Choroid plexus epithelial cell (primary cell): Measurements from ENCODE around the gene ZBTB7C.

Experiments
- DNase-seq: peaks from one replicate; pipeline ENCODE4 v3.0.0-alpha.2; 2010; ENCODE audit warnings: low read depth
- H3K4me3 ChIP-seq: 2 replicates; pipeline ENCODE4 v1.5.1; 2011; ENCODE audit warnings: low read depth, mild to moderate bottlenecking, control low read depth, low read length, moderate library complexity
- TF ChIP-seq, protein P1 (sequence below): conservative IDR thresholded peaks from 2 replicates; pipeline ENCODE4 v1.5.1; 2011; ENCODE audit warnings: low read depth, mild to moderate bottlenecking, control low read depth, inconsistent platforms, low read length, moderate library complexity

The ZBTB7C gene

GRCh38 chr18:48186131-48186766 is 222.9 kb downstream of the ZBTB7C start:
- DNase-seq = no peak
- no peak overlapping the region for H3K4me3 ChIP-seq
- TF ChIP-seq, protein P1, sequence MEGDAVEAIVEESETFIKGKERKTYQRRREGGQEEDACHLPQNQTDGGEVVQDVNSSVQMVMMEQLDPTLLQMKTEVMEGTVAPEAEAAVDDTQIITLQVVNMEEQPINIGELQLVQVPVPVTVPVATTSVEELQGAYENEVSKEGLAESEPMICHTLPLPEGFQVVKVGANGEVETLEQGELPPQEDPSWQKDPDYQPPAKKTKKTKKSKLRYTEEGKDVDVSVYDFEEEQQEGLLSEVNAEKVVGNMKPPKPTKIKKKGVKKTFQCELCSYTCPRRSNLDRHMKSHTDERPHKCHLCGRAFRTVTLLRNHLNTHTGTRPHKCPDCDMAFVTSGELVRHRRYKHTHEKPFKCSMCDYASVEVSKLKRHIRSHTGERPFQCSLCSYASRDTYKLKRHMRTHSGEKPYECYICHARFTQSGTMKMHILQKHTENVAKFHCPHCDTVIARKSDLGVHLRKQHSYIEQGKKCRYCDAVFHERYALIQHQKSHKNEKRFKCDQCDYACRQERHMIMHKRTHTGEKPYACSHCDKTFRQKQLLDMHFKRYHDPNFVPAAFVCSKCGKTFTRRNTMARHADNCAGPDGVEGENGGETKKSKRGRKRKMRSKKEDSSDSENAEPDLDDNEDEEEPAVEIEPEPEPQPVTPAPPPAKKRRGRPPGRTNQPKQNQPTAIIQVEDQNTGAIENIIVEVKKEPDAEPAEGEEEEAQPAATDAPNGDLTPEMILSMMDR = no peak

DNA sequence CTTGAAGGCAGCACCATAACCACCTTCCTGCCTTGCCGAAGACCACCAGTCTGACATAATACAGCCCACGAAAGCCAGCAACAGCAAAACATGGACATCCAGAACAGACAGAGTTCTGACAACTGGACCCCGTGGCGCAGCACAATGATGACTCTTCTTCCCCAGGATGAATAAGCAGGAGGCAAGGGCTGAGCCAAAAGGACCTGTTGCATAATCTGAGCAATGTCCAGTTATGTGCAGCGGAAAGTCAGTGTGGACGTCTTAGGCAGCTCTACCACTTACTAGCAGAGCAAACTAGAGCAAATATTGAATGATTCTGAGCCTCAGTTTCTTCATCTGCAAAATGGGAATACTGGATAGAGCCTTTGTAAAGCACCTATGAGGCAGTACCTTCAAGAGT is 225.1 kb downstream of the ZBTB7C start:
- DNase-seq = no peak
- TF ChIP-seq, protein P1 = no peak
- no peak overlapping the region for H3K4me3 ChIP-seq

GRCh38 chr18:48183613-48184012 is 225.6 kb downstream of the ZBTB7C start:
- no peak overlapping the region for H3K4me3 ChIP-seq
- TF ChIP-seq, protein P1 = no peak
- no peak for DNase-seq

- TF ChIP-seq, protein P1 = no peak
- DNase-seq = no peak
- H3K4me3 ChIP-seq = no peak overlapping the region
Observed at GRCh38 chr18:48182779-48183178, 226.4 kb downstream of the ZBTB7C start.

- no peak overlapping the region for H3K4me3 ChIP-seq
- TF ChIP-seq, protein P1 = no peak
- no peak for DNase-seq
Observed at GRCh38 chr18:48181857-48182256, 227.3 kb downstream of the ZBTB7C start.

DNA sequence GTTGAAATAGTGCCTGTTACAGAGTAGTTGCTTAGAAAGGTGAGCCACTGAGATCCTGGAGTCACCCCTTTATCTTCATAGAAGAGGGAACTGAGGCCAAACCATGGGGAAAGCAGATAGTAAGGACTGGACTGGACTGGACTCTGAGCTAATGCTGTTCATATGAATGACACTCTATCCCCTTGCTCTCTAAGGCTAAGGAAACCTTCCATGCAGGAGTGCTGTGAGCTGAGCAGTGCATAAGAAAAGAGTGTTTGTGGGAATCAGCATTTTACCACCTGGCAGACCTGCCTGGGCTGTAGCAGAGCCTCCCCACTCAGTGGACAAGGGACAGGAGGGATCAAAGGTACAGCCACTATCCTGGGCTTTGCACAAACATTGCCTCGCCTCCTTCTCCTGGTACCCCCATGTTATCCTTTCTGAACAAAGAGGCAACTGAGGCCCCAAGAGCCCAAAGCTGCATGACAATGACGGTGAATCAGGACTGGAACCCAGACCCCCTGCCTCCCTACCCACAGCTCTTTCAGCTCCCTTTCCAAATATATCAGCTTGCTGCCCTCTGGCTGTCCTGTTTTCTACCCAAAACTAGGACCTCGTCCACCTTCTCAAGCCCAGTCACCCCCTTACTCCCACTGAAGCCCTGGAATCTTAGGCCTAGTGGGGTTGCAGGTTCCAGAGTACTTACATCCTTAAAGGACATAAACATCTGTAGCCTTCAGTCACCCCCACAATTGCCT is 227.9 kb downstream of the ZBTB7C start:
- TF ChIP-seq, protein P1 = no peak
- no peak for DNase-seq
- no peak overlapping the region for H3K4me3 ChIP-seq

GRCh38 chr18:48179666-48180065 is 229.5 kb downstream of the ZBTB7C start:
- TF ChIP-seq, protein P1 = no peak
- DNase-seq = no peak
- H3K4me3 ChIP-seq = no peak overlapping the region
